ENCODE results near the gene SEMA5B.

DNA sequence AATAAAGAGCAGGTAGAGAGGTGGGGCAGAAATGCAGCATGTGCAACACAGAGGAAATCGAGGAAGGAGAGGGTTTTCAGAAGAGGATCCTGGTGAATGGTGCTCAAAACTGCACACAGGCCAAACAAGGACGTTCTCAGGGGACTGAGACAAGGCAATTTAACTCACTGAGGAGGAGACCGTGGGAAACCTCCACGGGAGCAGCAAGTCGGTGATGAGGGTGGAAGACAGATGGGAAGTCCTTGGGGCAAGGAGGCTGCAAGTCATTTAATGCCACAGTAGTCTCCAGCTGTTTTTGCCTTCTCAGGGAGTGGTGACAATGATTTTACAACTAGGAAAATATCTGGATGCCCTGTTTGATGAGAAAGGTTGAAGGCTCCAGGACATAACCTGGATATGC, 27.8 kb upstream of the SEMA5B start:
- TF ChIP-seq ZNF274 (IDR thresholded peaks at IDR 0.05; ENCODE audit: low read depth, low read length) (no peak), YY1 (IDR thresholded peaks at IDR 0.05; ENCODE audit: insufficient read depth, insufficient read length) (no peak)

All from NT2/D1 (cell line).